AG04450 (cell line): ENCODE results near the gene TMEFF2. TPM values are rescaled to one million over a fixed set of nuclear protein-coding genes. Genes with fewer than 3 reads are reported as not detected.

Experiments
- CTCF ChIA-PET: fragments of 300-600, 350-600 bp; formaldehyde crosslinking; extraction: SDS; loops from one replicate; lab custom pipeline; 2022; ENCODE audit warnings: antibody characterized with exemption, inconsistent platforms; lab: Charles Lee
- POLR2A ChIA-PET: fragments of 350-600 bp; formaldehyde crosslinking; extraction: SDS; loops from one replicate; lab custom pipeline; 2021; ENCODE audit warnings: antibody characterized with exemption, inconsistent platforms; lab: Yijun Ruan, JAX
- DNase-seq: peaks from one replicate; pipeline ENCODE4 v3.0.0-alpha.2; 2011; ENCODE audit warnings: low read depth, low spot score
- H3K27ac ChIP-seq: one replicate; pipeline ENCODE4 v1.5.1; 2012; ENCODE audit warnings: low read depth, low read length, control low read depth
- H3K27me3 ChIP-seq: one replicate; pipeline ENCODE4 v1.6.0; 2012; ENCODE audit warnings: low read length; ENCODE audit not compliant: control insufficient read depth, insufficient read depth
- H3K4me3 ChIP-seq: 2 replicates; pipeline ENCODE4 v1.5.1; 2011; ENCODE audit warnings: mild to moderate bottlenecking, low read depth, low read length, control low read depth
- H3K9me3 ChIP-seq: 2 replicates; pipeline ENCODE4 v1.5.1; 2012; ENCODE audit warnings: low read length; ENCODE audit not compliant: control insufficient read depth, insufficient read depth
- CTCF ChIP-seq: IDR thresholded peaks from 2 replicates; pipeline ENCODE4 v1.5.1; 2011; ENCODE audit warnings: low read depth, low read length, control low read depth, inconsistent platforms
- polyA plus RNA-seq: library from polyadenylated mRNA; depleted of rRNA; stranded (reverse); fragments of >200 nt; gene quantifications from 2 replicates; pipeline ENCODE4 v1.2.3, GENCODE V29; 2011

Gene TMEFF2
- polyA plus RNA-seq, 1 experiment = 4.1 TPM

- DNase-seq = no peak
- H3K27ac ChIP-seq = no peak overlapping the region
- no peak for TF ChIP-seq CTCF
- no peaks in the 10 kb centered on the region for H3K9me3 ChIP-seq
- ChIA-PET POLR2A (no interaction called here), CTCF (no interaction called here)
- H3K27me3 ChIP-seq = no peaks in the 10 kb centered on the region
- H3K4me3 ChIP-seq = no peak overlapping the region
Measured at GRCh38 chr2:192165842-192166241, 28.9 kb downstream of the TMEFF2 start.

- ChIA-PET POLR2A (interaction anchor here (0.6 to 1.1 kb wide), 2 partner anchors 350 to 814 kb away, joined by 3 to 9 read pairs; no protein-coding TSS in a partner anchor), CTCF (interaction anchor here (0.6 to 5.7 kb wide), 113 partner anchors 9 to 623 kb away, joined by 3 to 533 read pairs (median 5); partner anchors contain the start of genes CAVIN2 and TMEFF2)
- H3K4me3 ChIP-seq = no peak overlapping the region
- peak; percentile 58 for DNase-seq
- H3K27me3 ChIP-seq = no peaks in the 10 kb centered on the region
- no peaks in the 10 kb centered on the region for H3K9me3 ChIP-seq
- peak; percentile 93 for TF ChIP-seq CTCF
- no peak overlapping the region for H3K27ac ChIP-seq
Measured at GRCh38 chr2:192162392-192163042, 32.2 kb downstream of the TMEFF2 start.

GRCh38 chr2:192161656-192162290, 33.0 kb downstream of the TMEFF2 start:
- ChIA-PET CTCF (interaction anchor here (0.6 to 5.7 kb wide), 103 partner anchors 9 to 623 kb away, joined by 3 to 533 read pairs (median 5); partner anchors contain the start of genes CAVIN2 and TMEFF2), POLR2A (interaction anchor here (0.6 to 1.1 kb wide), 2 partner anchors 349 to 813 kb away, joined by 3 to 9 read pairs; no protein-coding TSS in a partner anchor)
- H3K9me3 ChIP-seq = no peaks in the 10 kb centered on the region
- DNase-seq = no peak
- TF ChIP-seq CTCF = no peak
- H3K4me3 ChIP-seq = no peak overlapping the region
- no peak overlapping the region for H3K27ac ChIP-seq
- H3K27me3 ChIP-seq = no peaks in the 10 kb centered on the region

- CTCF ChIA-PET = interaction anchor here (5.7 kb wide), 1 partner anchor 344 kb away, joined by 533 read pairs; no protein-coding TSS in a partner anchor
- DNase-seq = no peak
- POLR2A ChIA-PET = no interaction called here
- Histone ChIP-seq H3K9me3 (no peaks in the 10 kb centered on the region), H3K4me3 (no peak overlapping the region), H3K27me3 (no peaks in the 10 kb centered on the region), H3K27ac (no peak overlapping the region)
- TF ChIP-seq CTCF = no peak
Measured at GRCh38 chr2:192159736-192160135, 35.0 kb downstream of the TMEFF2 start.

- no peak for DNase-seq
- POLR2A ChIA-PET = no interaction called here
- TF ChIP-seq CTCF = no peak
- H3K4me3 ChIP-seq = no peak overlapping the region
- no peaks in the 10 kb centered on the region for H3K27me3 ChIP-seq
- H3K27ac ChIP-seq = no peak overlapping the region
- CTCF ChIA-PET = interaction anchor here (5.7 kb wide), 1 partner anchor 344 kb away, joined by 533 read pairs; no protein-coding TSS in a partner anchor
- H3K9me3 ChIP-seq = no peaks in the 10 kb centered on the region
Measured at GRCh38 chr2:192159208-192159607, 35.5 kb downstream of the TMEFF2 start.
